ENCODE results near the gene WNT9A.
A peak's percentile ranks its signal among the peaks of the same experiment; 100 is the strongest.

WNT9A gene

GRCh38 chr1:227961651-227962466 lies 14.1 kb upstream of the WNT9A start:
- Mint-ChIP-seq H3K4me1 (peaks cover 5% of the 10 kb centered on the region), H3K27me3 (peaks cover 31% of the 10 kb centered on the region), H3K27ac (peak overlapping the region in 1 of 2 donors; percentile 86), H3K9me3 (no peaks in the 10 kb centered on the region), H3K4me3 (no peak overlapping the region)
- no peak for ATAC-seq
- DNase-seq: no peak

- peaks cover 44% of the 10 kb centered on the region for H3K27me3 Mint-ChIP-seq
- no peak for ATAC-seq
These were observed 11.7 kb upstream of the WNT9A start for GRCh38 chr1:227959325-227959860.

GRCh38 chr1:227958617-227959324 lies 11.0 kb upstream of the WNT9A start:
- DNase-seq (no peak), ATAC-seq (no peak)
- peaks cover 44% of the 10 kb centered on the region for H3K27me3 Mint-ChIP-seq
- no peak overlapping the region for H3K4me3 Mint-ChIP-seq
- no peak overlapping the region for H3K27ac Mint-ChIP-seq
- no peaks in the 10 kb centered on the region for H3K9me3 Mint-ChIP-seq
- H3K4me1 Mint-ChIP-seq: peaks cover 7% of the 10 kb centered on the region

More at GRCh38 chr1:227959325-227959860, 11.7 kb upstream of the WNT9A start:
- DNase-seq: no peak
- no peaks in the 10 kb centered on the region for H3K9me3 Mint-ChIP-seq
- H3K4me1 Mint-ChIP-seq: peaks cover 5% of the 10 kb centered on the region
- H3K27ac Mint-ChIP-seq: no peak overlapping the region
- H3K4me3 Mint-ChIP-seq: no peak overlapping the region

- Mint-ChIP-seq H3K4me1 (peaks cover 5% of the 10 kb centered on the region), H3K9me3 (no peaks in the 10 kb centered on the region), H3K4me3 (no peak overlapping the region), H3K27me3 (peaks cover 37% of the 10 kb centered on the region), H3K27ac (no peak overlapping the region)
- DNase-seq: no peak
- no peak for ATAC-seq
These were observed 8.1 kb upstream of the WNT9A start for GRCh38 chr1:227955808-227956207.

DNA sequence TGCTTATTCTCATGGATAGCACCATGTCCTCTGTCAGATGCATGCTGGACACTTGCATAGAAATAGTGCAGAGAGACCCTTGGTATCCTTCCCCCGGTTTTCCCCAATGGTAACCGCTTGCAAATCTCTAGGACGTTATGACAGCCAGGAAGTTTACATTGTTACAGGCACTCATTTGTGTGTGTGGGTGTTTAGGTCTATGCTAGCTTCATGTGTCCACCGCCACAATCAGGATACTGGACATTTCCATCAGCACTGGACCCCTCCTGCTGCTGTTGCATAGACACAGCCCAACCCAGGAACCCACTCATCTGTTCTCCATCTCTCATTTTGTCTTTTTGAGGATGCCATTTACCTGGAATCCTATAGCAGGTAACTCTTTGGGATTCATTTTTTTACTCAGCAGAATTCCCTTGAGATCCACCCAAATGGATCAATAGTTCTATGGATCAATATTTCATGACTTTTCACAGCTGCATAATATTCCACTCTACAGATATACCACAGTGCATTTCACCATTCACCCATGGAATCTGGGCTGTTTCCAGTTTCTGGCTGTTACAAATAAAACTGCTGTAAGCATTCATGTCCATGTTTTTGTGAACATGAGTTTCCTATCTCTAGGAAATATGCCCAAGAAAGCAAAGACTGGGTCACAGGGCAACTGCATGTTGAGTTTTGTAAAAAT lies 6.6 kb upstream of the WNT9A start:
- peaks cover 5% of the 10 kb centered on the region for H3K4me1 Mint-ChIP-seq
- H3K4me3 Mint-ChIP-seq: no peak overlapping the region
- peaks cover 50% of the 10 kb centered on the region for H3K27me3 Mint-ChIP-seq
- ATAC-seq (no peak), DNase-seq (no peak)
- no peak overlapping the region for H3K27ac Mint-ChIP-seq
- no peaks in the 10 kb centered on the region for H3K9me3 Mint-ChIP-seq

DNA sequence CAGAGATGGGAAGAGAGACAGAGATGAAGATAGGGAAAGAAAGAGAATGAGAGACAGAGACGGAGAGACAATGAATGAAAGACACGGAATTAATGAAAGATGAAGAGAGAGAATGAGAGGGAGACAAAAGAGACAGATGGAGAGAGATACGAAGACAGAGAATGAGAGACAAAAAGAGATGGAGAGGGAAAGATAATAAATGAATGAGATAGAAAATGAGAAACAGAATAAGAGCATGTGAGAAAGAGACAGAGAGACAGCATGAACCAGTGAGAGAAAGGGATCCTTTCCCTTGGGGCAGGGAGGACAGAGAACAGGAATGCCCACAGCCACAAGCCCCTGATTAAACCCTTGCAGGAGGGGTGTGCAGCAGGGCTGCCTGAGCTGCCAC lies 5.3 kb upstream of the WNT9A start:
- Mint-ChIP-seq H3K27me3 (peaks cover 54% of the 10 kb centered on the region), H3K4me3 (no peak overlapping the region), H3K27ac (no peak overlapping the region), H3K4me1 (peaks cover 9% of the 10 kb centered on the region), H3K9me3 (no peaks in the 10 kb centered on the region)
- ATAC-seq: no peak
- no peak for DNase-seq

DNA sequence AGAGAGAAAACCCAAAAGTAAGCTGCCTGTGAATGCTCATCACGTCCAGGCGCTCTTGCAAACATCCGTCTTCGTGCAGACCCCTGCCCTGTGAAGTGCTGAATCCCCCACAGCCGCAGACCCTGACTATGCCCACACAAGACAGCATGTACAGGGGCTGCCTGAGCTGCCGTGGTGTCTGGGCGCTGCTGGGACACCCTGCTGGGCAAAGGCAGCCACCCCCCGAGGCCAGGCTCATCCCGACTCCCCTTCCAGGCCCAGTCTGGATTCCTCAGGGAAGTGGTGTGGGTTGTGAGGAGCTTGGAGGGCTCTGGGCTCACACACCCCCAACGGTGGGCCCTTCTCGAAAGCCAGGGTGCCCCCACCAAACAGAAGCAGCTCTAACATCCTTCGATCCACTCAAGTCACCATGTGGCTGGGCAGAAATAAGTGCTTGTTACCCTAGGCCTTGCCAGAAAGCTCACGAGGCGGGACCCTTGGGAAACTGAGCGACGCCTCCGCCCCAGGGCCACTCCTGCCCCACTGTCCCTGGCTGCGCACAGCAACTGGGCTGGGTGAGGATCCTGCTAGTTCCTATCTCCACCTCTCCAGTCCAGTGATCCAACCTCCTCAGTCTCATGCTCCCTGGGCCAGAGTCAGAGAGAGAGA lies 4.8 kb upstream of the WNT9A start:
- DNase-seq (peak in 1 of 2 donors; percentile 7), ATAC-seq (no peak)
- no peaks in the 10 kb centered on the region for H3K9me3 Mint-ChIP-seq
- no peak overlapping the region for H3K27ac Mint-ChIP-seq
- H3K27me3 Mint-ChIP-seq: peaks cover 49% of the 10 kb centered on the region
- H3K4me3 Mint-ChIP-seq: no peak overlapping the region
- peaks cover 9% of the 10 kb centered on the region for H3K4me1 Mint-ChIP-seq

DNA sequence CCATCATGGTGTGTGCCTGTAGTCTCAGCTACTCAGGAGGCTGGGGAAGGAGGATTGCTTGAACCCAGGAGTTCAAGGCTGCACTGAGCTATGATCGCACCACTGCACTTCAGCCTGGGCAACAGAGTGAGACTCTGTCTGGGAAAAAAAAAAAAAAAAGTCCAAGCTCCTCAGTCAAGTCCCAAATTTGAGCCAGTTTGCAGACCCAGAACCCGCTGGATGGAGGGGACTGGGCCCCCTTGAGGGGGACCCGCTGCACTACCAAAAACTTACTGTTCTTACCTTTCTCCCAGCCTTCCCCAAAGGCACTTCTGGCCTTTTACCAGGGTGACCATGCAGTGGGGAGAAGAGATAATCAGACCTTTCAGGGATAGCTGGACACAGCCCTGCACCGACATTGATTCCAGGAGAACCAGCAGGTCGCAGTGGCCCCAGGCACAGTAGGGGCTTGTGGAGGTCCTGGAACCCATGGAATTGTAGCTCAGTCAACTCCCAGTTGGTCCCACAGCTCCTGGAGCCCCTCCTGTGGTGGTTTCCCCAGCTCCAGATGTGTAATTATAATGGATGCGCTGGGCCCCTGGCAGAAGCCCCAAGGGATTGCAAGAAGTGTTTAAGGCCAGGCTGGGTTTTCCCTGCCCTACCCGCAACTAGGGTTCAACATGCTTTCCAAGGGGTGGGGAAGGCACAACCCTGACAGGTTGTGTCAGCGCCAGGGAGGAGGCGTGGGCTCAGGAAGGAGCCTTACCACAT lies 4.1 kb upstream of the WNT9A start:
- Mint-ChIP-seq H3K4me1 (peaks cover 13% of the 10 kb centered on the region), H3K9me3 (no peaks in the 10 kb centered on the region), H3K4me3 (no peak overlapping the region), H3K27ac (no peak overlapping the region), H3K27me3 (peaks cover 50% of the 10 kb centered on the region)
- DNase-seq (peak in 1 of 2 donors; percentile 6), ATAC-seq (no peak)

GRCh38 chr1:227950735-227951346 lies 3.1 kb upstream of the WNT9A start:
- peaks cover 56% of the 10 kb centered on the region for H3K27me3 Mint-ChIP-seq

GRCh38 chr1:227949954-227950734 lies 2.4 kb upstream of the WNT9A start:
- no peaks in the 10 kb centered on the region for H3K9me3 Mint-ChIP-seq
- ATAC-seq (no peak), DNase-seq (peak in 1 of 2 donors; percentile 9)
- peaks cover 20% of the 10 kb centered on the region for H3K4me1 Mint-ChIP-seq
- no peak overlapping the region for H3K4me3 Mint-ChIP-seq
- no peak overlapping the region for H3K27ac Mint-ChIP-seq
- peaks cover 54% of the 10 kb centered on the region for H3K27me3 Mint-ChIP-seq

More at GRCh38 chr1:227950735-227951346, 3.1 kb upstream of the WNT9A start:
- DNase-seq (peak in 1 of 2 donors; percentile 7), ATAC-seq (no peak)
- no peak overlapping the region for H3K4me3 Mint-ChIP-seq
- no peaks in the 10 kb centered on the region for H3K9me3 Mint-ChIP-seq
- no peak overlapping the region for H3K27ac Mint-ChIP-seq
- H3K4me1 Mint-ChIP-seq: peaks cover 20% of the 10 kb centered on the region

- DNase-seq (peak in 1 of 2 donors; percentile 7), ATAC-seq (no peak)
- H3K4me1 Mint-ChIP-seq: peaks cover 20% of the 10 kb centered on the region
- H3K27ac Mint-ChIP-seq: no peak overlapping the region
- H3K27me3 Mint-ChIP-seq: peaks cover 52% of the 10 kb centered on the region
- H3K9me3 Mint-ChIP-seq: no peaks in the 10 kb centered on the region
- H3K4me3 Mint-ChIP-seq: no peak overlapping the region
These were observed 1.7 kb upstream of the WNT9A start for GRCh38 chr1:227949341-227949921.

DNA sequence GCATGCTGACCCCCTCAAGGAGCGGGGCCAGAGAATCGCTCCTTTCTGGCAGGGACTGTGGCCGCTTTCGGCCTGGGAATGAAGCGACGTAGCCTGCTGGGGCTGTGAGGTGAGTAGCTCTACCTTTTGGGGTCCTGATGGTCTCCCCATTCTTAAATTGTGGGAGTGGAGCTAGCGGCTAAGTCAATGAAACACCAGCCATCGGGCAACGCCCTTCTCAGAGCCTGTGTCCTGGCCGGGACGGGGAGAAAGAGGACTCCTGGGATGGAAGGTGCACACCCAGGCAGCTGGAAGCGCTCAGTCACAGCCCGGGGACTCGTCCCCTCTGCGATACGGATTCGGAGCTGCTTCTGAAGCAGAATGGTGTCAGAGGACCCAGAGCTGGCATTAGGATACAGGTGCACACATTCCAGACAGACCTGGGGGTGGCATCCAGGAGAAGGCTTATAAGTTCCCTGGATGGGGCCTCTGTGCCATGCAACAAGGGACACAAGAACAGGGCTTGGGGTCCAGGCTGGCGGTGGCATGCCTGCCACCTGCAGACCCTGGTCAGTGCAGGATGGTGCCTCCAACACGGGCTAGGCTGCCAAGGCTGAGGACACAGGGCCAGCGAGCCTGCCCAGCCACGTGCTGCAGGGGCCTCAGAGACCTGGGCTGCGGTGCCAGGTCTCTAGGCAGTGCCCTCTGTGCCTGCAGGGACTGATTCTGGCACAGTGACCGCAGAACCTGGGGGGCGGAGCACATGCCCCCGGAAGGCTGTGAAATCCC lies 945 bp upstream of the WNT9A start:
- Mint-ChIP-seq H3K4me1 (peaks cover 18% of the 10 kb centered on the region), H3K9me3 (no peaks in the 10 kb centered on the region), H3K27ac (no peak overlapping the region), H3K27me3 (peaks cover 52% of the 10 kb centered on the region), H3K4me3 (peak overlapping the region; percentile 35 to 40)
- DNase-seq (peak in 1 of 2 donors; percentile 9), ATAC-seq (no peak)

DNA sequence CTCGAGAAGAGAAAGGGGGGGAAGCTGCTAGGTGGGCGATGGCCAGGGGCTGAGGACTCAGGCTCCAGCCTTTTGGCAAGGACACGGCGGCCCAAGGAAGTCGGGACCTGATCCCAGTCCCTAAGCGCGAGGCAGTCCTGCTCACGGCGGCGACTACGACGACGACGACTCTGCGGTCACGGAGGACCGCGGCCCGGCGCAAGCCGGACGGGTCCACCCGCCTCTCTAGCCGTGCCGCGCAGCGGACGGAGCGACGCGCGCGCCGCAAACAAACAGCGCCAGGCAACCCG lies 401 bp downstream of the WNT9A start:
- Mint-ChIP-seq H3K27me3 (peaks cover 52% of the 10 kb centered on the region), H3K4me3 (peak overlapping the region; percentile 66 to 71), H3K4me1 (peaks cover 16% of the 10 kb centered on the region), H3K27ac (no peak overlapping the region), H3K9me3 (no peaks in the 10 kb centered on the region)
- no peak for ATAC-seq
- DNase-seq: peak in 1 of 2 donors; percentile 9

All from stimulated activated naive CD8-positive, alpha-beta T cell treated with anti-CD3 and anti-CD28 coated beads, Interleukin-15, amount 100 ng/mL, for 72 hours (primary cell).